HG02798 (cell line): Measurements from ENCODE around the gene TNRC6C.
"Not testable (repeated sequence)": the region's sequence is repeated elsewhere in the genome, so short reads cannot be mapped to it uniquely, and the experiment has no call there.

Source experiments
- ATAC-seq: cut with Tn5 transposase; IDR thresholded peaks from one replicate; pipeline ENCODE4 v1.9.1; 2021; ENCODE audit warnings: mild to moderate bottlenecking; ENCODE audit not compliant: unreplicated experiment, poor library complexity

TNRC6C gene

DNA sequence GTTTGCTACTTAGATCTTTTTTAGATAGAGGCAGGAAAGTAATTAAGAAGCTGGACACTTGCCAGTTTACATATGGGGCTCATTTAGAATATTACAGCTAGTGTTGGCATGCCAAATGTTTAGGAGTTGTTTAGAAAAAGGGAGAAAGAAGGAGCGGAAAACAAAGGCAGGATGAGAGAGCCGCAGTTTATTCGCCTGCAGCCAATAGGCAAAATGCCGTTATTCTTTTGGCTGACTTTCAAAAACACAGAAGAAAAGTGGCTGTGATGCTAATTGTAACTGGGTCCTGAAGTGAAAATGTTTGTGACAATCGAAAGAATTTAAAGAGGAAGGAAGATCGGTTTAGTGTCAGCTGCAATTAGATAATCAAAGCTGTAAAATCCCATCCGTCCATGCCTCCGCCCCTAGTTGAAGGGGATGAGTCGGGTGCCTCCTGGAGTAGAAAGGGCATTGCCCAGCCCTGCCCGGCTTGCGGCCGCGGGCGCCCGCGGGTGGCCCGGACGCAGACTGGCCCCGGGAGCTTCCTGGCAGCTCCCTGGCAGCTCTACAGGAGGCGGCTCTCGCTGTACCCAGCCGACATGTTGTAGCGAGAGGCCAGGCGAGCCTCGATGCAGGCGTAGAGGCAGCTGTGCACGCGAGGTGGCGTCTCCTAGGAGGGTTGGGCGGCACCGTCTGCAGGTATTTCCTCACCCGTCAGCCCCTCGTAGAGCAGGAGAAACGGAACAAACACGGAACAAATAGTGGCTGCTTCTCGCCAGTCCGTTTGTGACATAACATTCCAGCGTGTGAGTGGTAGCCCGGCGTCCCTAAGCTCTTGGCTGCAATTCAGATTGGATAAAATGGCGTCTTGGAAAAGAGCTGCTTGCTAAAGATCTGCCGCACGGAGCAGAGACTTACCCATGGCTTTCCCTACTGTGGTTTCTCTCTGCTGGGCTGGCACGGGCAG, 82.2 kb downstream of the TNRC6C start:
- ATAC-seq, result no peak

DNA sequence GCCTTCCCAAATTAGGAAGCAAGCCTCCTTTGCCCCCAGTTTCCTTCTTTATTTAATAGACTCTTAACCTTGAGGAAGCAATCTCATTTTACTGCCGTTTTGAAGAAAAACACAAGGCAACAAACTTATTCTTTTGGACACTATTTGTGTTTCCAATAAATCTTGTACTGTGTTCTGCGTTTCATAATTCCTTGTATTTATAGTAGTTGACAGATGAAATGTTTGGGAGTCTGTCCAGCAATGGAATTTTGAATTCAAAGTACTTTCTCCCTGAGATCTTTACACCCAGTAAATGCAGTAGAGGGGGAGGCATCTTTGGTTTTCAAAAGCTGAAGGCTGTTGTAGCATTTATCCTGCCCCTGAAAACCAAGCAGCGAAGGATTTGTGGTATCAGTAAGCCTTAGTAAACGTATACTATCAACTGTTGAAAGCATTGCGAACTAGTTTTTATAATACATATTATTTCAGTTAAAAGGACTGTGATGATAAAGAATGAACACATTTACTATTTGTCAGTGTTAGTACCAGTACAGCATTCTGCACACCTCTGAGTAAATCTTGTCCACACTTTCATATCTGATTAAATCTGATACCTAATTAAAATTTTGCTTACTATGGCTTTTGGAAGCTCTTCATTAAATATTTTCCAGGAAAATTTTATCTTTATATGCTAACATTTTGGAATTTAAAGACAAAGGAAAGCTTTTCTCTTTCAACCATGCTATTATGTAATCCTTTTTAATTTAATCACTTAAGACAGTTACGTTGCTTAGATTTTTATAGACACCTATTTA, 83.1 kb downstream of the TNRC6C start:
- no peak for ATAC-seq

DNA sequence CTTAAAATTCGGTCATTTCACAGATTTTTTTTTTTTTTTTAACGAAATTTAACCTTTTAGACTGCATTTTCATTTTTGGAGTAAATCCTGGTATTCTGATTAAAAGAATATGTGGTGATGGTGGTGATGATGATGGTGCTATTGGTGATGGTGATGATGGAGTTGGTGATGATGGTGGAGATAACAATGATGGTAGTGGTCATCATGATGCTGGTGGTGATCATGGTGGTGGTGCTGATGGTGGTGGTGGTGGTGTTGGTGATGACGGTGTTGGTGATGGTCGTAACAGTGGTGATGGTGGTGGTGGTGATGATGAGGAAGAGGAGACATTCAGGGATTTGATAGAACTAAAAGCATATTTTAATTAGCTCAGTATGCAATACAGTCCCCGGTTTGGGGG, 84.0 kb downstream of the TNRC6C start:
- no peak for ATAC-seq

DNA sequence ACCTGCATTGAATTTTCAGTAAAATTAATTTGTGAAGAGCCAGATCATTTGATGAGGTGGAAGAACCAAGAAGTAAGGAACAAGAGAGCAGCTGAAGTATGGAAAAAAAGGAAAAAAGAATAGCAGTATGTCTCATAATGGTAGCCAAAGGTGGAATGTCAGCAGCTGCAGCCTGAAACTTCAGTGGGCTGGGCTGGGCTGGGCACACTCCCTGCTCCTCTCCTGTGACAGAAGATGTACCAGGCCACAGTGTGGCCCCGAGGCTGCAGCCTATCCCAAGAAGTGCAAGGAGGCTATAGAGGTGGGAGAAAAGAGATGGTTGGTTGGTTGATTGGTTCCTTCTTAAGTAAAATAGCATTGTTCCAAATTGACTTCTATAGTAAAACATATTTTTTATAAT, 84.5 kb downstream of the TNRC6C start:
- no peak for ATAC-seq

DNA sequence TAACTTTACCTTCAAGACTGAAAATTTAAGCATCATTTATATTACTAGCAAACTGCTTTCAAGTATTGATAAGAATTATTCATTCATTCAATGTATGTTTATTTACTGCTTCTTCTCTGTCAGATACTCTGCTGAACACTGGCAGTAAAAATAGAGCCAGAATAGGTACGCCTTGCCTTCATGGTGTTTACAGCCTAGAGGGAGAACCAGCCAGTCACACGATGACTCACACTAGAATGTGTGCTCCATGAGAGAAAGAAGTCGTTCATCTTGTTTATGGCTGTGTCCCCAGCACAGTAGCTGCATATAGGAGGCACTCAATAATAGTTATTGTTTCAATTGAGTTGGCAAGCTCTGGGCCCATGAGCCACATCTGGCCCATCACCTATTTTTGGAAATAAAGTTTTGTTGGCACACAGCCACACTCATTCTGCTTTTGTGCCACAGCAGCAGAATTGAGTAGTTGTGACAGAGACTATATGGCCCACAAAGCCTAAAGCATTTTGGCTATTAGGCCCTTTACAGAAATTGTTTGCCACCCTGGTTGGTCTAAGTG, 85.9 kb downstream of the TNRC6C start:
- no peak for ATAC-seq

DNA sequence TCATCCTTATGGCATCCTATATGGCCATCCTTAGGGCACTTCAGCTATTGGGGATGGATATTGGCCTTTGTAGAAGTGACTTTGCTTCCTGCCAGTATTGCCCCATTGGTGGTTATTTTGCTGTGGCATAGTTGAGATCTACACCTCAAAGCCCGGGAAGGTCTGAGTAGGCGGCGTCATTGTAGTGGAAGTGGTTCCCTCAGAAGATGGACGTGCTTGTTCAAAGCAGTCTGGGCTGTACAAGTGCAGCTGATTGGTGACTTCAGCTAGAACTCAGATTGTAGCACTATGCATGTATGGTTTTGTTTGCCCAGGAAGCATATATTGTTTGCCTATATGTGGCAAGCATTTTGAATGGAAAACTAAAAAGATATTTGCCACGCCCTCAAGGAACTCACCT, 86.8 kb downstream of the TNRC6C start:
- no peak for ATAC-seq

DNA sequence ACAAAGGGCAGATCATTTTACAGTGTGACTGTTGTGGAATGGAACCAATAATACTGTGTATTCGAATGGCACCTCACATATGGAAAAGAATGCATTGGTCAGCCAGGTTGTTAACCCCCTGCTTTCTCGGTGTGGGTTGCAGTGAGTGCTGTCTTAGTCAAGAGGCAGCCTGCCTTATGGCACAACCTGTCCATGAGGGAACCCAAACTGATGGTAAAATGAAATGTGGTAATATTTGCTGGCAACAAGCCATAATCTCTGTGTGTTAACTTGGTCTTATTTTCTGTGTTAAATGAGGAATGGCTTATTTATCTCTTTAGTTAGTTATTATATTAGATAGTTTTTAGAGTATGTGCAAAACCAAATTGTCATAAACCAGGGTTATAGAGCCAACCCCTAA, 88.4 kb downstream of the TNRC6C start:
- ATAC-seq, result no peak

DNA sequence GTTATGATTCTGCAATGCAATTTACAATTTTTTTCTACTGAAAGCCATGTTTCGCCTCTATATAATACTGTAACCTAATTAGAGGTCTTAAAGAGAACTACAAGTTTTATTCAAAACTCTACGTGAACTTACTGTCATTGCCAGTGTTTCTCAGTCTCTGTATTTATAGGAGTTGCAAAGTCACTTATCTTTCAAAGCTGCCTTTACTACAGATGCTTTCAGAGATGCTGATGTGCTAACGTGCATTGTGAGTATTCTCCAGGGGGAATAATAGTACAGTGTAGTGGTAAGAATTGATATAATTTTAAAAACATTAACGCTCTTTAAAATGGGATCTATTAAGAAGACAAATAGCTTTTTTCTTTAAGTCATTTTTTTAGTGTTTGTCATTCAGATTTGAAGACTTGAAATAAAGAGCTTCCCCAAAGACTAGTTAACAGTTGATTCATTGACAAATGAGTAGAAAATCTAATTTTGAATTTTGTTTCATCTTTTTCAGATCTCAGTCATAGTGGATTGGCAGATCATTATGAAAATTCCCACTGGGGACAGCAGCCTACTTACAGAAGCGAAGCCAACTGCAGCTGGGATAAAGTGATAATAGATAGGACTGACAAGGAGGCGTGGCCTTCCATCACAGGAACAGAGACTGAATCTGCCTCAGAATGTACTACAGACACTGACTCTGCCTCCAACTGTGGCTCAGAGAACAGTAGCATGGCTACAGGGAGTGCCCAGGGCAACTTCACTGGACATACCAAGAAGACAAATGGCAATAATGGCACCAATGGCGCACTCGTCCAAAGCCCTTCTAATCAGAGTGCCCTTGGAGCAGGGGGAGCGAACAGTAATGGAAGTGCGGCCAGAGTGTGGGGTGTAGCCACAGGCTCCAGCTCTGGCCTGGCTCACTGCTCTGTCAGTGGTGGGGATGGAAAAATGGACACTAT, 90.1 kb downstream of the TNRC6C start:
- ATAC-seq, result no peak

DNA sequence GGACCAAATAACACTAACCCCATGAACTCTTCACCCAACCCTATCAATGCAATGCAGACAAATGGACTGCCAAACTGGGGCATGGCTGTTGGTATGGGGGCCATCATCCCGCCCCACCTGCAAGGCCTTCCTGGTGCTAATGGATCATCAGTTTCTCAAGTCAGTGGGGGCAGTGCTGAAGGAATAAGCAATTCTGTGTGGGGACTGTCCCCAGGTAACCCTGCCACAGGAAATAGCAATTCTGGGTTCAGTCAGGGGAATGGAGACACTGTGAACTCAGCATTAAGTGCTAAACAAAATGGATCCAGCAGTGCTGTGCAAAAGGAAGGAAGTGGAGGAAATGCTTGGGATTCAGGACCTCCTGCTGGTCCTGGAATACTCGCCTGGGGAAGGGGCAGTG, 91.1 kb downstream of the TNRC6C start:
- ATAC-seq, result no peak

DNA sequence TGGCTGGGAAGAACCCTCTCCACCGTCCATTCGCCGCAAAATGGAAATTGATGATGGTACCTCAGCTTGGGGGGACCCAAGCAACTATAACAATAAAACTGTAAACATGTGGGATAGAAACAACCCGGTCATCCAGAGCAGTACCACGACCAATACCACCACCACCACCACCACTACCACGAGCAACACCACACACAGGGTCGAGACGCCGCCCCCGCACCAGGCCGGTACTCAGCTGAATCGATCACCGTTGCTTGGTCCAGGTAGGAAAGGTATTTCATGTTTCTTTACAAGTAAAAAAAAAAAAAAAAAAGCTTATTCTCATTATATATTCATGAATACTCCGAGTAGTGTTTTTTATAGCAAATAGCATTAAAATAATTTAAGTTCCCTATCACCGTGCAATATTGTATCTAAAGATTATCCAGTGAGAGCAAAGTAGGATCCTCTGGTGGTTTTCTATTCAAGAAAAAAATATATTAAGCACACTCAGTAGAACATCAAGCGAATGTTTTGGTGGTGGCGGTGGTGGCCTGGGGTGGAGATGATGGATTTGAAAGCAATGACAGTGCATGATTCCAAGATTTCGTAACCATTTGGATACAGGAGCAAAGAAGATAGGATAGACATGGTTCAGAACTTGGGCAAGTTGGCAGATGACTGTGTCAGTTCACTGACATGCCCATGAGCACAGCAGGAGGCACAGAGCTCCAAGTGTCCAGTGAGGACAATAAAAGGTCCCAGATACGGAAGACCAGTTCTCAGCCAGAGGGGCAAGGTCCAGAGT, 92.9 kb downstream of the TNRC6C start:
- no peak for ATAC-seq

DNA sequence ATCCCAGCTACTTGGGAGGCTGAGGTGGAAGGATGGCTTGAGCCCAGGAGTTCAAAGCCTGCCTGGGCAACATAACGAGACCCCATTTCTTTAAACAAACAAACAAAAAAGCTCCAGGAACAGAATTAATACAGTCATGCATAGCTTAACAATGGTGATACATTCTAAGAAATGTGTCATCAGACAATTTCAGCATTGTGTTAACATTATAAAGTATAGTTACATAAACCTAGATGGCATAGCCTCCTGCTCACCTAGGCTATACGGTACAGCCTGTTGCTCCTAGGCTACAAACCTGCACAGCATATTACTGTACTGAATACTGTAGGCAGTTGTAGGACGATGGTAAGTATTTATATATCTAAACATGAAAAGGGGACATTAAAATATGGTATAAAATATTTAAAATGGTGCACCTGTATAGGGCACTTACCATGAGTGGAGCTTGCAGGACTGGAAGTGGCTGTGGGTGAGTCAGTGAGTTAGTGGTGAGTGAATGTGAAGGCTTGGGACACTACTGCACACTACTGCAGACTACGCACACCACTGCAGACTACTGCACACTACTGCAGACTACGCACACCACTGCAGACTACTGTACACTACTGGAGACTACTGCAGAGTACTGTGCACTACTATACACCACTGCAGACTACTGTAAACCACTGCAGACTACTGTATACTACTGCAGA, 95.4 kb downstream of the TNRC6C start:
- ATAC-seq, result no peak

DNA sequence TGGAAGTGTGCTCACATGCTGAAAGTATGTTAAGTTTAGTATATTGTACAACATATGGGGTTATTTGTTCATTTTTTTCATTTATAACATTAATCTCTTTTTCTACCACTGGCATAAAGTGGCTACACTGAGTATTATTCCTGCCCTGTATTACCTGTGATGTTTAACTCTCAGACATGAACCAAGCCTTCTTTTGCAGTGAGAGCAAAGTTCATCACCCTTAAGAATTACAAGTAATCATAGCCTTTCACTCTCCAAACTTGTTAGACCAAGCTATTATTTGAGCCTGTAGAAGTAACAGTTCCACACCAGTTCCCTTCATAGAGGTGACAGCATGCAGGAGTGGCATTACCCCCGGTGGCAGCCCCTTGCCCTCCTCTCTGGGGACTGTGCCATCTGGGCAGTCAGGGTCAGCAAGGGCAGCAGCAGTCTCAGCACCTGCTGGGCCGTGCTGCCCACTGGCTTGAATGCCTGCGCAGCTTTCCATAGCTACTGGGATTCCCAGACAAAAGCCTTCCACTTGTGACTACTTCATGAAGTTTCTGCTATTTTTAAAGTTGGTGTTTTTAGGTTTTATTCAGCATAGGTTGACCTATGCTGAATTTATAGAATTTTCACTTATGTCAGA, 98.7 kb downstream of the TNRC6C start:
- no peak for ATAC-seq

DNA sequence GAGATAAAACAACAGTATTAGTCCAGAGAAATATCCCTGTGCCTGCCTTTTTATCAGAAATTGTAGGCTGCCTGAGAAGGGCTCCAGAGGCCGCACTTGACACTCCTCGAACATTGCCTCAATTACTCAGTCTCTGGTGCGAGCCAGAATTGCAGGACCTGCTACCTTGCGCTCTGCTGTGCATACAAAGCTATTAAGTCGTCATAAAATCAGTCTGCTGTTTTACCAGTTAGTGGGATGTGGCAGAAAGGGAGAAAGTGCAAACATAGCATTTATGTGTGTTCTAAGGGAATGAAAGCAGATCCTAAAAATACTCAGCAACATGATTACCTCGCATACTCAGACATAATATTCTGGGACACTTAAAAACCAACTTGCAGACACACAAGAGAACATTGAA, 99.5 kb downstream of the TNRC6C start:
- no peak for ATAC-seq

DNA sequence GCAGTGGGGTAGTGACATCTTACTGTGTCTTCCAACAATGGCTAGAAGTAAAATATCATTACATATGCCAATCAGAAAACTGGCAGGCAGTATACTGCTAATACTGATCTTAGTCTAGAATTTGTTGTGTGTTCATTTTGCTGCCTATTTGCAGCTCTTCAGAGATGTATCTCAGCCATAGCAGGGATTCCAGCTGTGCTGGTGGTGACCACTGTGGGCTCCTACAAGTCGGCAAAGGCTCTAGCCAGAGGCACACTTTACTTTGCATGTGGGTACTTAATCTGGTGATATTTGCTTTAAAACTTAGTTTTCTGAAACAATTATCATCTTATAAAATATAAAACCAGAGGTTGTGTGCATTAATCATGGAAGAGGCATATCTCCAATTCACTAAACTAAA, 100.1 kb downstream of the TNRC6C start:
- no peak for ATAC-seq

DNA sequence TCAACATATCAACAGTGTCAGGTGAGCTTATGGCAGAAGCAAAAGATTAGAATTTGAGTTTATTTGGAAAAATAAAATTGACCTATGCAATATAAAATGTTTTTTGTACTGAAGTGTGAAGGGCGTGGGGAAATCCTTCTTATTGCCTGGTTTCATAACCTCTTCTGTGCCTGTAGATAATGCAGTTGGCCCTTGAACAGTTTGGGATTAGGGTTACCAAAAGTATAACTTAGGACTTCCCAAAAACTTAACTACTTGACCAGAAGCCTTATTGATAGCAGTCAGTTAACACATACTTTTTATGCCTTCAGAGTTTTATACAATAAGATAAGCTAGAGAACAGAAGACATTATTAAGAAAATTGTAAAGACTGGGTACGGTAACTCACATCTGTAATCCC, 104.1 kb downstream of the TNRC6C start:
- ATAC-seq, result no peak

DNA sequence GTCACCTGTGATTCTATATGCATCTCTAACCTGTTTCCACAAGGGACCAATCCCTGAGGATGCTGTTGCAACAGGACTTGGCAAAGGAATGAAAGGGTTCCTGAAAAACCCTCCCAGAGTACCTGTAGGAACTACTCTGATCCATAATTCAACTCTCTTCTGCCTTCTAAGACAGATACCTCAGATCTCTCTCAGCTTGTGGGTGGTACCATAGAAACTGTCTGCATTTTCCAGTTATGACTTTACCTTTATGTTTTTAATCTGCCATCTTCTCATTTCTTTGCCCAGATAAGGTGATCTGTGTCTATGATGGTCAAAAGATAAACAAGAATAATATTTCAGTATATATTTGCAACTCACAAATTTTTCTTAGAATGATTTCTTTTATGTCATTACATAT, 105.0 kb downstream of the TNRC6C start:
- no peak for ATAC-seq

DNA sequence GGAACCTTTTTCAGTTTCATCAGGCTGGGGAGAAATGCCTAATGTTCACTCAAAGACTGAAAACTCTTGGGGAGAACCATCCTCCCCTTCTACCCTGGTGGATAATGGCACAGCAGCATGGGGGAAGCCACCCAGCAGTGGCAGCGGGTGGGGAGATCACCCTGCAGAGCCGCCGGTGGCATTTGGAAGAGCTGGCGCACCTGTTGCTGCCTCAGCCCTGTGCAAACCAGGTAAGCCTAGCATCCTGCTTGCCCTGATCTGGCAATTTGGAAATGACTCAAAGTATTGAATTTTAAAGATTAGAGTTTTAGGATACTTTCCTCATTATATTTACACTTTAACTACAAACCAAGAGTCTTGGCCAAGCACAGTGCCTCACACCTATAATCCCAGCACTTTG, 106.2 kb downstream of the TNRC6C start:
- ATAC-seq, result no peak

DNA sequence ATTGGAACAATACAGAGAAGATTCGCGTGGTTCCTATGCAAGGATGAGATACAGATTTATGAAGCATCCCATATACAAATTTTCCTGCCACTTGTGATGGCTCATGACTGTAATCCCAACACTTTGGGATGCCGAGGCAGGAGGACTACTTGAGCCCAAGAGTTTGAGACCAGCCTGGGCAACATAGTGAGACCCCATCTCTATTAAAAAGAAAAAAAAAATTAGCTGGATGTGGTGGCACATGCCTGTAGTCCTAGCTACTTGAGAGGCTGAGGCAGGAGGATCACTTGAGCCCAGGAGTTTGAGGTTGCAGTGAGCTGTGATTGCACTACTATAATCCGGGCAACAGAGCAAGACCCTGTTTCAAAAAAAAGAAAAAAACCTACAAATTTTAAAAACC, 108.5 kb downstream of the TNRC6C start:
- ATAC-seq, result not testable (repeated sequence)
